Smooth muscle cell (in vitro differentiated cells): ENCODE results near the gene KLF13. TPM values are rescaled to one million over a fixed set of nuclear protein-coding genes. Genes with fewer than 3 reads are reported as not detected.

Source experiments
- DNase-seq: peaks from one replicate; lab custom pipeline; 2025; ENCODE audit not compliant: unreplicated experiment; lab: John Stamatoyannopoulos, UW
- H2AFZ ChIP-seq: fragments of 200-600 bp; sonication (generic); 2 replicates; pipeline ENCODE4 v1.6.0; 2016; ENCODE audit warnings: antibody characterized with exemption, low read depth, mild to moderate bottlenecking
- H3F3A ChIP-seq: fragments of 200-600 bp; sonication (generic); 2 replicates; pipeline ENCODE4 v1.6.0; 2017; ENCODE audit warnings: antibody characterized with exemption, low read depth
- H3K27ac ChIP-seq: fragments of 200-600 bp; sonication (generic); 2 replicates; pipeline ENCODE4 v1.5.1; 2016; ENCODE audit warnings: low read depth, mild to moderate bottlenecking
- H3K27me3 ChIP-seq: fragments of 200-600 bp; sonication (generic); 2 replicates; pipeline ENCODE4 v1.6.1; 2016; ENCODE audit warnings: low read depth, mild to moderate bottlenecking
- H3K36me3 ChIP-seq: fragments of 200-600 bp; sonication (generic); 2 replicates; pipeline ENCODE4 v1.5.1; 2016; ENCODE audit warnings: low read depth
- H3K4me1 ChIP-seq: fragments of 200-600 bp; sonication (generic); 2 replicates; pipeline ENCODE4 v1.5.1; 2016; ENCODE audit warnings: low read depth
- H3K4me2 ChIP-seq: fragments of 200-600 bp; sonication (generic); 2 replicates; pipeline ENCODE4 v1.6.0; 2016; ENCODE audit warnings: mild to moderate bottlenecking
- H3K4me3 ChIP-seq: fragments of 200-600 bp; sonication (generic); 2 replicates; pipeline ENCODE4 v1.5.1; 2016; ENCODE audit warnings: mild to moderate bottlenecking
- H3K79me2 ChIP-seq: fragments of 200-600 bp; sonication (generic); 2 replicates; pipeline ENCODE4 v1.6.0; 2016; ENCODE audit warnings: low read depth, mild to moderate bottlenecking
- H3K9ac ChIP-seq: fragments of 200-600 bp; sonication (generic); 2 replicates; pipeline ENCODE4 v1.6.0; 2016; ENCODE audit warnings: low read depth
- H3K9me3 ChIP-seq: fragments of 200-600 bp; sonication (generic); replicated peaks from 2 replicates; pipeline ENCODE4 v1.5.1; 2016; ENCODE audit warnings: low read depth
- H4K20me1 ChIP-seq: fragments of 200-600 bp; sonication (generic); 2 replicates; pipeline ENCODE4 v1.6.0; 2016; ENCODE audit warnings: low read depth
- CTCF ChIP-seq: fragments of 200-600 bp; sonication (generic); IDR thresholded peaks from 2 replicates; pipeline ENCODE4 v1.5.1; 2017; ENCODE audit warnings: borderline replicate concordance, mild to moderate bottlenecking, antibody characterized with exemption; ENCODE audit not compliant: insufficient read depth, poor library complexity, severe bottlenecking
- WGBS: methylation state at CpG from one replicate; pipeline ENCODE4 v1.1.7; 2016; ENCODE audit warnings: low lambda C conversion rate; 5-methylcytosine and 5-hydroxymethylcytosine counted together
- polyA plus RNA-seq: library from polyadenylated mRNA; unstranded; fragments of >200 nt; fragmentation: Nextera tagmentation; extraction: Ambion mirVana; gene quantifications from 2 replicates; pipeline ENCODE4 v1.2.1, GENCODE V29; 2016
- total RNA-seq: library from RNA; depleted of rRNA; stranded (reverse); fragments of >200 nt; gene quantifications from 2 replicates; pipeline ENCODE4 v1.2.3, GENCODE V29; 2014

KLF13 gene
- total and polyA plus RNA-seq, 2 experiments from 2014 or later, result 42.1 to 74.2 TPM

DNA sequence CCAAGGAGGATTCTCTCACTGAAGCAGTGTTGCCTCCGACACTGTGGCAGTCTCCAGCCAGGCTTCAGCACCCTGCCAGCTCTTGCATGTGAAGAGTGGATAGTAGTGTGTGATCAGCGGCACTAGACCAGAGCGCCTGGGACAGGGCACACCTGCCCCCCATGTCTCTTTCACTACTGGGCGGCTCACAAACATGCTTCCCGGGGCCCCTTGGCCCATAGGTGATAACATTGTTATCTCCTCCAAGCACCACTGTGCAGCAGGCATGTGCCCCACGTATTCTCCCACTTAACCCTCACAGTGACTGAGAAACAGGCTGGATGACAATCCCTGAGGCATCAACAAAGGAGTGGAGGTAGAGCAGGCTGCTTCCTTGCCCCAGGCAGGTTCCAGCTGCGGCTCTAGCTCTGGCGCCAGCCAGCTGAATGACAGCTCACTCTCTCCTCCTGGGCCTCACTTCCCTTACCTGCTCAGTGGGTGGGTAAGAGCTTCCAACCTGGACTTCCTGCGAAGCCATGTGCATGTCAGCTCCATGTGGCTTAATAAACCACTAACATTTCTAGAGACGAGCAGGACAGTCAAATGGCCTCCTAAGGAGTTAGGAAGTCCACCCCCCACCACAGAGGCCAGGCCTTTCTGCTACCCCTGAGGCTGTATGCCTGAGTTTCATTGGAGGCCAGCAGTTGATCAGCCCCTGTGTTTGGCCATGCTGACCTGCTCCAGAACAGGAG is 37.8 kb downstream of the KLF13 start:
- no peaks in the 10 kb centered on the region for H3K36me3 ChIP-seq
- peaks cover 25% of the 10 kb centered on the region for H3K4me1 ChIP-seq
- no peaks in the 10 kb centered on the region for H3K9me3 ChIP-seq
- TF ChIP-seq CTCF, result no peak
- H3K4me3 ChIP-seq, result no peak overlapping the region
- DNase-seq, result no peak
- WGBS, result 63% methylated on average over 10 of the region's 10 CpGs
- H2AFZ ChIP-seq, result no peak overlapping the region
- peak overlapping the region; percentile 76 for H3K4me2 ChIP-seq
- H3K9ac ChIP-seq, result no peak overlapping the region
- H4K20me1 ChIP-seq, result peaks cover 100% of the 10 kb centered on the region
- peak overlapping the region; percentile 47 for H3K27ac ChIP-seq
- peaks cover 5% of the 10 kb centered on the region for H3F3A ChIP-seq
- H3K27me3 ChIP-seq, result no peaks in the 10 kb centered on the region
- peaks cover 98% of the 10 kb centered on the region for H3K79me2 ChIP-seq

DNA sequence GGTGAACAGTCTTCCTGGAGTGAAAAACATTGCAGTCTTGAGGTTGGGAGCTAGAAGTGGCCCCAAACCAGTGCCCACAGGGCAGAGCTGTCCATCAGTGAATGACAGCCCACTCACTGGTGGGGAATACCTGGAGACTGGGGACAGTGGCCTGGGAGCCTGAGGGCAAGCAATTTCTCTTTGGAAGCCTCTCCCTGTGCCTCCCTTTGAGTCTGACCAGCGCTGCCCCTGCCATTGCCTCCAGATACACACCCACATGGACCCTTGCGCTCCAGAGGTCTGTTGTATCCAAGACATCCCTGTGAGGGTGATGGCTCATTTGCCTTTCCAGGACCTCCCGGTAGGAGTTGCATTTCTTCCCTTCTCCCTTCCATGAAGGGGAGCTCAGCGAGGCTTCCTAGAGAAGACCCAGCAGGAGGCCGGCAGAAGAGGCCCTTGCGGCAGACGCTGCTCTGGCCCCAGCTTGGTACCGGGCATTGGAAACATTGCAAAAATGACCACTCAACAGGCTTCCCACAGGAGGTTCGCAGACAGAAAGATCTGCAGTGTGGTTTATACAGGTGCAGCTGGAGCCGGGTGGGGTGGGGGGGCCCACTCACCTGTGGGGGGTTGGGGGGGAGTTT is 38.5 kb downstream of the KLF13 start:
- 66% methylated on average over 10 of the region's 10 CpGs for WGBS
- H3F3A ChIP-seq, result peaks cover 5% of the 10 kb centered on the region
- H3K4me1 ChIP-seq, result peaks cover 25% of the 10 kb centered on the region
- peaks cover 100% of the 10 kb centered on the region for H4K20me1 ChIP-seq
- H3K4me3 ChIP-seq, result no peak overlapping the region
- peak overlapping the region; percentile 76 for H3K4me2 ChIP-seq
- peaks cover 98% of the 10 kb centered on the region for H3K79me2 ChIP-seq
- no peak overlapping the region for H2AFZ ChIP-seq
- no peaks in the 10 kb centered on the region for H3K27me3 ChIP-seq
- peak overlapping the region; percentile 42 for H3K27ac ChIP-seq
- no peaks in the 10 kb centered on the region for H3K36me3 ChIP-seq
- H3K9ac ChIP-seq, result no peak overlapping the region
- no peak for DNase-seq
- H3K9me3 ChIP-seq, result no peaks in the 10 kb centered on the region
- no peak for TF ChIP-seq CTCF

DNA sequence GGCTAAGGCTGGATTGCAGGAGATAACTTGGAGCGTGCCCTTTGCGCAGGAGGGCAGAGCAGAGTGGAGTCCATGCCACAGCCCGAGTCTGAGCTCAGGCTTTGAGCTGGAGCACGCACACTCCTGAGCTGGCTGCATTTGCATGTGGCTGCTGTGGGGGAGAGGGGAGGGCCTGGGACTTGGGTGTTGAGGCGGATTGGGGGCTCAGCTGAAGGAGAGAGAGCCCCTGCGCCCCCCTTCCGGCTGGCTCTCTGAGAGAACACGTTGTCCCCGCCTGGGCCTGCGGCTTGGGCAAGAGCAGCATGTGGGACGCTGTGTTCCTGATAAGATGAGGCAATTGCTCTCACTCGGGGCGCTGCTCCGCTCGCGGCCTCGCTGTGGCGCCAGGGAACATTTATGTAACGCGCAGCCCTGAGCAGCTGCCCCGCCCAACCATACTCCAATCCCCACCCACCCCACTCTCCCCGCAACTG is 39.1 kb downstream of the KLF13 start:
- DNase-seq, result peak; percentile 39
- H3K27ac ChIP-seq, result peak overlapping the region; percentile 23
- H3K4me3 ChIP-seq, result no peak overlapping the region
- WGBS, result 17% methylated on average over 17 of the region's 22 CpGs
- no peak overlapping the region for H3K9ac ChIP-seq
- no peaks in the 10 kb centered on the region for H3K9me3 ChIP-seq
- H3K79me2 ChIP-seq, result peaks cover 98% of the 10 kb centered on the region
- H3K4me2 ChIP-seq, result peak overlapping the region; percentile 76
- no peaks in the 10 kb centered on the region for H3K36me3 ChIP-seq
- H3K27me3 ChIP-seq, result no peaks in the 10 kb centered on the region
- peaks cover 98% of the 10 kb centered on the region for H4K20me1 ChIP-seq
- peak; percentile 35 for TF ChIP-seq CTCF
- peaks cover 22% of the 10 kb centered on the region for H3K4me1 ChIP-seq
- no peak overlapping the region for H2AFZ ChIP-seq
- H3F3A ChIP-seq, result peaks cover 5% of the 10 kb centered on the region
